Superior temporal gyrus (tissue), 1 donor: ENCODE measurements around the gene MSI2.
"Not testable (repeated sequence)": the region's sequence is repeated elsewhere in the genome, so short reads cannot be mapped to it uniquely, and the experiment has no call there.

Source experiments
- DNase-seq: peaks from one replicate; pipeline ENCODE4 v3.0.0-alpha.2; 2016; ENCODE audit errors: extremely low spot score

MSI2 gene

GRCh38 chr17:57609878-57610270, 353.6 kb downstream of the MSI2 start:
- no peak for DNase-seq

DNA sequence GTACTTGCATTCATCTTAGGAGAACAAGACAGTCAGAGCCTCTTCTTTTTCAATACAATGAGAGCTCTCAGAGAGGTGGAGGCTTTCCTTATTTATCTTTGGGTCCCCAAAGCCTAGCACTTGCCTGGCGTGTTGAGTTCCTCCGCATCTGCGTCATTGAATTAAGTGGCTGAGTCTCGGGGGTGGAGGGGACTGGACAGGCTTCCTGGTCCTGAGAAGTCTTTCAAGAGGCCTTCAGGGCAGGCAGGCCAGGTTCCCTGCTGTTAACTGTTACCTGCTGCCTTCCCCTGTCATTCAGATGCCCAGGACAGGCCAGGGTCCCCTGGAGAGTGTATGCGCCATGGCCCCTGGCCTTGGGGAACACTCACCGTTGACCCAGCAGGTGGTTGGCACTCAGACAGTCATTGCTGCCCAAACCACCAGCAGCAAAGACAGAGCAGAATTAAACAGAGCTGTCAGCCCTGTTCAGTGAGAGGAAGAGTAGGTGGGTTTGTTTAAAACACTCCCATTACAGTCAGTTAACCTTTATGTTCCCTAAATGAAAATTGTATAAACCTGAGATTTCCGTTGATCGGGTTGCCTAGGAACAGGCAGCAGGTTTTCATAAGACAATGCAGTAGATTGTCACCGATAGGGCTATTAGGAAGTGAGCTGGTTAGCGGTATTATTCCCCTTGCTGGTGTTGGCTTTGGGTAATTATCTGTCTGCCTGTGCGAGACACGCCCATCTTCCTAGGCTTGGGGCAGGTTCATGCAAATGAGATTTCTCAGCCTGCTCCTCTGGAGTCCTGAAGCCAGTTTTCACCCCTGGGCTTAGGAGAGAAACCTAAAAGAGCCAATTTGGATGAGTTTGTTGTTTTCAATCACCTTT, 356.1 kb downstream of the MSI2 start:
- DNase-seq = no peak

- DNase-seq = no peak
Measured at GRCh38 chr17:57614742-57615141, 358.4 kb downstream of the MSI2 start.

GRCh38 chr17:57615836-57616757, 359.8 kb downstream of the MSI2 start:
- no peak for DNase-seq

DNA sequence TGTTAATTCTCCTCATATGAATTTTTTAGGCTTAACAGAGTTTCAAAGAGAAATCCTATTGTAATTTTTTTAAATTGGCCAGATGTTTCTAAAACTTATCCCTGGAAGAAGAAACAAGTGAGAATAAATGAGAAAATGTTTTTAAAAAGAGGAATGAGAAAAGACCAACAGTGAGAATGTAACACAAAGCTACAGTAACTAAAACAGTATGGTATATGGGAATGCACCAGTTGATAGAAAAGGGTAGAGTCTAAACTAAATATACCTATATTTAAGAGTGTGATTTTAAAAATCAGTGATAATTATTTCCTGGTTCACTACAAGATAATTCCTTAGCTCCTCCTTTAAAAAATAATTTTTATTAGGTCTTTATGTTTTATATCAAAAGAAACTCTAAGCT, 360.9 kb downstream of the MSI2 start:
- DNase-seq = no peak

- DNase-seq = no peak
Measured at GRCh38 chr17:57619061-57619937, 363.0 kb downstream of the MSI2 start.

DNA sequence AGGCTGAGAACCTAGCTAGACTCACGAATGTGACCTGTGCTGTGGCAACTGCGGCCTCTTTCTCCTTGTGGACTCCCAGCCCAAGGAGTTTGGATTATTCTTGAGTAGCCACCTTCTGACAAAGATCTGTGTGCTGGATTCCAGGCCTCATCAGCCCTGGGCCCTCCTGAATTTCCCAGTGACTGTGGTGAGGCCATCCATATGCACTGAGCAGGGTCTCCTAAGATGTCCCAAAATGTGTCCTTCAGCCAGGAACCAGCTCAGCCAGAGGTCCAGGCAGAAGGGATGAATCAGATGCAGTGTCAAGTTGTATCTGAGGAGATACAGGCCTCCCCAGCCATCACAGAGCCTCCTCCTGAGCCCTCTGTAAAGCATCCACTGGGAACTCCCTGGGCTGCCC, 364.3 kb downstream of the MSI2 start:
- DNase-seq = no peak

GRCh38 chr17:57621791-57622190, 365.5 kb downstream of the MSI2 start:
- DNase-seq = not testable (repeated sequence)

DNA sequence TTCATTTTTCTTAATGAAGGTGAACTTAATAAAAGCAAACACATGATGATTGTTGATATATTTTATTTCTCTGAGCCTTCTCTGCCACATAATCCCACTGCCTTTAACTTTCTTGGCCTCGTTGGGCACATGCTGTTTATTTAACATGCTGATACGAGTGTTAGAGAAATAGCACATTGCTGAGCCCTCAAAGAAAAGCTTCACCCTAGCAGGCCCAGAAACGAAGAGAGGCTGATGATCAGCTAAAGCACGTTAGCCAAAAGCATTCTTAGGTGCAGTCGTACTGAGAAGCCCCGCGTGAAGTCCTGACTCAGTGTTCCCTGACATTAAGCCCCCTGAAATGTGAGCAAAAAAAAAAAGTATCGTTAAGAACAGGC, 366.0 kb downstream of the MSI2 start:
- no peak for DNase-seq

- no peak for DNase-seq
Measured at GRCh38 chr17:57622683-57623433, 366.5 kb downstream of the MSI2 start.

DNA sequence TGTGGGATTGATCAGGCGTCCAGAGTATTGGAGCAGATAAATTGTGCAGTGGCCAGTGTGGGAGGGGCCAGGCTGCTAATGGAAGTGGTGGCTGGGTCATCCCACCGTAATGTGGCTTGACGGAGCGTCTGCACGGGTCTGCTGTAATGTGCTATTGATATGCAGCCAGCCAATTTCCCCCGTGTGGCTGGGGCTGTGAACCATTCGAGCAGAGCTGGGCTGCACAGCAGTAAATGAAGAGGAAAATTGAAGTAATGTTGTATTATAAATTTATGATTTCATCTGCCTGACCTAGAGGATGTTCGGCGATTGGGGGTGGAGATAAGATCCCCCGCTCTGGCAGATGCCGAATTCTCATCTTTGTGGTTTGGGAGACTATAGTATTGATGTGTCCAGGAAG, 367.3 kb downstream of the MSI2 start:
- no peak for DNase-seq

DNA sequence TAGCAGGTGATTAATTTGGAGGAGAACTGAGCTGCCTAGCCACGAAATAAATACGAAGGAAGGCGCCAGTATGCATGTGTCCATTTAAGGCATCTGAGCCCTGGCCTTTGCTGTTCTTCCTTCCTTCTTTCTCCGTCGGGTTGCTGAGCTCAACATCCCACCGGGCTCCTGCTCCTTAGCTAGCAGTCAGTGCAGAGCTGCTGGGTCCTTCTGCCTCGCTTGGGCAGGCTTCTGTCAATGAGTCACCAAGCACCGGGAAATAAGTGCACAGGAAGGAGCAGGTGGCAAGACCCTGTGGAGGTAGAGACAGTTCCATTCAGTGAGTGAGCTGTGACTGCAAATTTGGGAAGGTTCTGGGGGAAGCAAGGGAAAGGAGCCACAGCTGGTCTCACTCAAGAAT, 368.1 kb downstream of the MSI2 start:
- no peak for DNase-seq

DNA sequence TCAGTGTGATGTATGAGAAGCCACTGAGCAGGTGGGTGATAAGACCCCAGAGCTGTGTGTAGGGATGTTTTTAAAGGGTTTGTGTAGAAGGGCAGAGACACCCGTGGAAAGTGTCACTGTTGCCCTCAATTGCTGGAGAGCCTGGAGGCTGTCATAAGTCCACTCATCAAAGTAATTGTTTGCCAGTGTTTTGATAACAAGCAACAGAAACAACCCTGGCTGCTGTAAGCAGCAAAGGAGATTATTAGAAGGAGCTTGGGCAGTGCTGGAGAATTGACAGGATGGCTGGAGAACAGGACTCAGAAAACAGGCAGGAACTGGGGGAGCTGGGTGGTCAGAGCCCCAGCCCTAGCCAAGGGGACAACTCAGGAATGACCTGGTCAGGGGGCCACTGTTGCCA, 369.2 kb downstream of the MSI2 start:
- DNase-seq = no peak

DNA sequence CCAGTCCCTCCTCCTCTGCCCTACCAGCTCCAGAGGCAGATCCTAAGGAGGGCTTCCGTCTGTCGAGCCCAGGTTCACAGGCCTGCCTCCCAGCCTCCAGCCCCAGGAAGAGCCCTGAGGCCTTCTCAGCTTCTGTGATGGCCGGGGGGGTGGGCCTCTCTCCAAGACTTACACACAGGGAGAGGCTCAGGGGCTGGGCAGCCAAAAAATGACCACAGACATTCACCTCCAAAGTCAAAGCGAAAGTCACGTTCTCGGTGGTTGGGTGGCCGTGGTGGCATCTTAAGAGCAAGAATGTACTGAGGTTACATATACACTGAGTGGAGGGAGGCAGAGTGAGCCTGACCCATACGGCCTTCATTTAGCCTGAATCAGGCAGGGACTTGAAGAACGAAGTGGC, 369.6 kb downstream of the MSI2 start:
- no peak for DNase-seq

GRCh38 chr17:57626520-57627210, 370.3 kb downstream of the MSI2 start:
- DNase-seq = no peak

DNA sequence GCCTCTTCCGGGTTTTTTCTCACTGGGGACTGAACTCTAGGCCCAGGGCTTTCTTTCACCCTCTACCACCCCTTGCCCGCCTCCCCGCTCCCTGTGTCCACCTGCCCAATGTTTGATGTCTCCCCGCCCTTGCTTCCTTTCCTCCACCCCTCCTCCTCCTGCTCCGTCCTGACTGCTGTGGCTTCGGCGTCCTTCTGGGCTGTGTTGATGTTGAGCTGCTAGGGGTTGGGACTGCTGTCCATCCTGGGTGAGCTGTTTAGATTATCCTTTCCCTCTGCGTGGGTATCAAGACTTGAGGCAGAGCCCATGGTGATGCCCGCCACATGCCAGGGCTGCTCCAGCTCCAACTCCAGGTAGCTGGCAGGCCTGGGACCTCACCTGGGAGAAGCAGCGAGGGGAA, 371.3 kb downstream of the MSI2 start:
- no peak for DNase-seq

DNA sequence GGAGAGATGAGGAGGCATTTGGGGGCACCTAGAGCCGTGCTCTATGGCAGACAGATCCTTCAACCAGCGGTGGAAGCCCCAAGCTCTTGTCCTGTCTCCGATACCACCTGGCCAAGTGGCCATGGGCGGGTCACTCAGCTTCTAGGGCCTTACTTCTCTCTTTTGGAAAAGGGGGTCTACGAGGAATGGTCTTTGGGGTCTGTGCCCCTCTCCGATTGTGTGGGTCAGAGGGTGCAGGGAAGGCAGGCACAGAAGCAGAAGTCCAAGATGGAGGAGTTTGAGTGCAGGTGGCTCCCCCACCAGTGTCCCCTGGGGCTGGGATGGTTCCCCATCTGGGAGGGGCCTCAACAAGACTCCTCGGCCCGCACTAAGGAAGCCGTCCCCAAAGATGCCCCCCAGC, 372.1 kb downstream of the MSI2 start:
- no peak for DNase-seq

DNA sequence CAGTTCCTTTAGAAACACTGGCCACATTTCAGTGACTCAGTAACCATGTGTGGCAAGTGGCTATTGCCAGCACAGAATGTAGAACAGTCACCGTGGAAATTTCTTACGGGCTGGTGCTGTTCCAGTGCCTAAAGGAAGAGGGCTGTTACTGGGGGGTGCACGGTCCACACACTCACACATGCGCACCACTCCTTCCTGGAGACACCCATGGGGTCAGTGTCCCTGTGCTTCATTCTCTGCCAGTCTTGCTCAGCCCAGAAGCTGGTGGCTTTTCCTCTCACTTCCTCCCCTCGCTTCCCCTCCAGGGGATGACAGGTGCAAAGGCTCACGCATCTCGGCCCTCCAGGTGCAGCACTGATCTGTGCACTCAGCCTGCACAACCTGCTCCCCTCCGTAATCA, 373.1 kb downstream of the MSI2 start:
- DNase-seq = no peak

DNA sequence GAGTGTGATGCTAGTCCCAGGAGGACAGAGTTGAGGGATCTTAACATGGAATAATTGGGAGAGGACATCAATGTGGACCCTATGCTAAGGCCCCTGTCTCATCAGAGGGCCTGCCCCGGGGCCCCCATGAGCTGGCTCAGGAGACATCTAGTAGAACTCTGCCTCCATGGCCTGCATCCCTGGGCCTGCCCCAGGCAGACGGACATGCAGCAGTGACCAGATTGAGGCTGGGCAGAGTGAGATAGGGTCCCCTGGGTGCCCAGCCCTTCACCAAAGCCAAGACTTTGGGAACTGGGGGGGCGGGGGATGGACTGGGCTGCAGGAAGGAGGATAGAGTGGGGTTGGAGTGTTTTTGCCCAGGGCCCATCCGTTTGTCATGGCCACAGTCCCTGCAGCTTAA, 373.6 kb downstream of the MSI2 start:
- no peak for DNase-seq

DNA sequence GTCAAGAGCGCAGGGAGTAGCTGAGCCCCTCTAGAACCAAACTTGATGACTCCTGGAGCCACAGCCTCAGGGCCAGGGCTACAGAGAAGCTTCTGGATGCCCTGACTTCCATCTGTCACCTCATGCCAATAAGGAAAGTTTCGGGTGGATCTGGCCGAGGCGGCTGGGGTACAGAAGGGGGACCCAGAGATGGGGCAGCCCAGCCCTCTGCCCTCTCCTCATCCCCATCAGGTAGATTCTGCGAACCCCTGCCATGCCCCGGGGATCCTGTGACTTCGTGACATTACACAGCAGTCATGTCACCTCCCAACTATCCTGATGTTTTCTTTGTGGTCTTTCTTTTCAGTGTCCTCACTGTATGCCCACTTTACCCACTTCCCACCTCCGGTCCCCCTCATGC, 374.4 kb downstream of the MSI2 start:
- DNase-seq = no peak

DNA sequence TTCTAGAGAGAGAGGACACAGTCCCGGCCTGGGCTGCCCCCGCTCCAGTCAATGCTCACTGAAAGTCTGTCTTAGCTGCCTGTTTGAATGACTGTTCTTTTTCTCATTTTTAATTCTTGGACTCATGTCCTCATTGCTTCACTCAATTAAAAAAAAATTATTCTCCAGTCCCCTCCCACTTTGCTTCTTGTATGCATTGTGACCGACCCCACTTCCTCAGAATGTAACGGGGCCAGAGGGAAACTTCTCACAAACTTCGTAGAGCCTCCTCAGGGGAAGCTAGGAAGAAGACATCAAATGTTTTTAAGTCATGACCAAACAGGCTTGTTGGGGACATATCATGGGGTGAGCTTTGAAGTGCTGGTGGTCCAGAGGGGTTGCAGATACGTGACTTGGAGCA, 375.5 kb downstream of the MSI2 start:
- DNase-seq = no peak
